Naive thymus-derived CD4-positive, alpha-beta T cell (primary cell): Measurements from ENCODE around the gene HMCN1. TPM values are rescaled to one million over a fixed set of nuclear protein-coding genes. Genes with fewer than 3 reads are reported as not detected.
"Not testable (repeated sequence)": the region's sequence is repeated elsewhere in the genome, so short reads cannot be mapped to it uniquely, and the experiment has no call there.

ENCODE experiments used
- ATAC-seq: fragments of 150-1000 bp; cut with Tn5 transposase; 2 replicates; pipeline ENCODE4 v1.10.0; 2021; ENCODE audit warnings: mild to moderate bottlenecking, moderate library complexity
- CTCF ChIA-PET: fragments of 350-600 bp; sonication (Branson Sonifier 250); formaldehyde crosslinking; loops from one replicate; lab custom pipeline; 2021; ENCODE audit warnings: antibody characterized with exemption; lab: Charles Lee
- POLR2A ChIA-PET: fragments of 350-600 bp; sonication (Branson Sonifier 250); formaldehyde crosslinking; loops from one replicate; lab custom pipeline; 2021; ENCODE audit warnings: antibody characterized with exemption, inconsistent platforms; lab: Charles Lee
- DNase-seq, 9 donors: peaks; one replicate each; pipeline versions ENCODE4 v3.0.0 to v3.0.0-alpha.2; 2020 to 2022; ENCODE audit warnings: mixed read lengths in 1 of 9
- H3K27ac ChIP-seq: one replicate; pipeline ENCODE4 v1.7.0; 2013; ENCODE audit warnings: mild to moderate bottlenecking, low read depth, low read length, moderate library complexity
- H3K27me3 ChIP-seq, 2 donors: one replicate each; pipeline ENCODE4 v1.7.0; 2013; ENCODE audit warnings: low read length in 2 of 2, mild to moderate bottlenecking in 2 of 2, moderate library complexity in 2 of 2; ENCODE audit not compliant: control insufficient read depth in 2 of 2, insufficient read depth in 2 of 2
- H3K36me3 ChIP-seq, 3 experiments: 1 replicate in 2 of 3; 2 replicates in 1 of 3; pipeline ENCODE4 v1.7.0; 2013; ENCODE audit warnings: low read length in 3 of 3, mild to moderate bottlenecking in 3 of 3, moderate library complexity in 1 of 3; ENCODE audit not compliant: insufficient read depth in 3 of 3, control insufficient read depth in 2 of 3
- H3K4me1 ChIP-seq, 2 donors: one replicate each; pipeline ENCODE4 v1.7.0; 2013; ENCODE audit warnings: low read length in 2 of 2, mild to moderate bottlenecking in 2 of 2, moderate library complexity in 1 of 2; ENCODE audit not compliant: control insufficient read depth in 2 of 2, insufficient read depth in 2 of 2
- H3K4me3 ChIP-seq: 2 replicates; pipeline ENCODE4 v1.7.0; 2013; ENCODE audit warnings: mild to moderate bottlenecking, low read length
- H3K9me3 ChIP-seq, 3 experiments: 1 replicate in 2 of 3; 2 replicates in 1 of 3; pipeline ENCODE4 v1.7.0; 2013; ENCODE audit warnings: low read length in 3 of 3; ENCODE audit not compliant: control insufficient read depth in 2 of 3
- H3K27ac Mint-ChIP-seq, 9 donors: one replicate each; pipeline ENCODE4 v1.8.0; 2020 to 2022; ENCODE audit warnings: mixed read lengths in 9 of 9, mild to moderate bottlenecking in 8 of 9, moderate library complexity in 5 of 9, inconsistent platforms in 2 of 9
- H3K27me3 Mint-ChIP-seq, 5 donors: one replicate each; pipeline ENCODE4 v1.8.0; 2021 to 2022; ENCODE audit warnings: mixed read lengths in 5 of 5, mild to moderate bottlenecking in 1 of 5
- H3K36me3 Mint-ChIP-seq, 5 donors: one replicate each; pipeline ENCODE4 v1.8.0; 2020 to 2022; ENCODE audit warnings: mixed read lengths in 5 of 5, mild to moderate bottlenecking in 3 of 5, inconsistent platforms in 1 of 5
- H3K4me1 Mint-ChIP-seq, 7 donors: one replicate each; pipeline ENCODE4 v1.8.0; 2020 to 2022; ENCODE audit warnings: mixed read lengths in 7 of 7, mild to moderate bottlenecking in 3 of 7, inconsistent platforms in 1 of 7
- H3K4me3 Mint-ChIP-seq, 10 donors: one replicate each; pipeline ENCODE4 v1.8.0; 2020 to 2022; ENCODE audit warnings: mild to moderate bottlenecking in 10 of 10, mixed read lengths in 10 of 10, moderate library complexity in 6 of 10, inconsistent platforms in 2 of 10
- H3K9me3 Mint-ChIP-seq, 11 donors: one replicate each; pipeline ENCODE4 v1.8.0; 2020 to 2022; ENCODE audit warnings: mixed read lengths in 11 of 11, mild to moderate bottlenecking in 4 of 11, inconsistent platforms in 1 of 11, moderate library complexity in 1 of 11
- intact Hi-C, 2 donors: fragments of 100-400 bp; cut with micrococcal nuclease; formaldehyde crosslinking; loops; one replicate each; pipeline ENCODE4 v1.15.1; 2023
- polyA plus RNA-seq, 2 donors: library from polyadenylated mRNA; unstranded; fragments of 300-500 nt; fragmentation: Illumina TruSeq; gene quantifications; one replicate each; pipeline ENCODE4 v1.2.3, GENCODE V29; 2021
- total RNA-seq, 6 experiments: library from RNA in 5 of 6; stranded (reverse) in 5 of 6; gene quantifications; 1 replicate in 5 of 6; 2 replicates in 1 of 6; pipeline ENCODE4 v1.2.3 and lab custom pipeline; 2021 to 2026

Gene HMCN1
- total and polyA plus RNA-seq, 7 experiments from 2014 or later: under 0.01 to 0.19 (median 0.16) TPM; not detected in 3

GRCh38 chr1:186210258-186210657 lies 476.1 kb downstream of the HMCN1 start:
- no peak for DNase-seq
- no peaks in the 10 kb centered on the region for H3K9me3 ChIP-seq
- POLR2A ChIA-PET: no interaction called here
- H3K4me3 ChIP-seq: no peak overlapping the region
- ATAC-seq: no peak
- H3K4me1 ChIP-seq: peaks cover 0 to 8% of the 10 kb centered on the region in 2 donors
- peaks cover 0 to 7% of the 10 kb centered on the region in 2 donors for H3K27me3 ChIP-seq
- CTCF ChIA-PET: no interaction called here
- no peak overlapping the region for H3K27ac ChIP-seq
- no peak overlapping the region for H3K4me3 Mint-ChIP-seq
- H3K36me3 ChIP-seq: no peaks in the 10 kb centered on the region
- H3K27ac Mint-ChIP-seq: no peak overlapping the region
- H3K9me3 Mint-ChIP-seq: peaks cover 0 to 6% (median 0%) of the 10 kb centered on the region in 11 donors
- peaks cover 0 to 6% (median 0%) of the 10 kb centered on the region in 5 donors for H3K36me3 Mint-ChIP-seq
- peaks cover 42 to 70% (median 61%) of the 10 kb centered on the region in 5 donors for H3K27me3 Mint-ChIP-seq
- peaks cover 5 to 20% (median 15%) of the 10 kb centered on the region in 7 donors for H3K4me1 Mint-ChIP-seq
- intact Hi-C loops: loop anchor here in 1 of 2 donors (5.0 kb wide), 1 partner anchor 1038 kb away; no protein-coding TSS in a partner anchor

- ATAC-seq, POLR2A ChIA-PET, H3K27ac ChIP-seq, CTCF ChIA-PET, H3K4me3 Mint-ChIP-seq, H3K36me3 ChIP-seq, H3K4me1 ChIP-seq, H3K4me1 Mint-ChIP-seq, H3K36me3 Mint-ChIP-seq, H3K4me3 ChIP-seq, DNase-seq, H3K27me3 ChIP-seq, H3K9me3 ChIP-seq, H3K9me3 Mint-ChIP-seq, H3K27ac Mint-ChIP-seq: not testable (repeated sequence)
- H3K27me3 Mint-ChIP-seq: peaks cover 30 to 62% (median 57%) of the 10 kb centered on the region in 5 donors
- intact Hi-C loops: loop anchor here in 1 of 2 donors (5.0 kb wide), 1 partner anchor 1039 kb away; no protein-coding TSS in a partner anchor
Observed at GRCh38 chr1:186211583-186211982, 477.4 kb downstream of the HMCN1 start.

- no peak overlapping the region for H3K27ac ChIP-seq
- no peaks in the 10 kb centered on the region for H3K4me1 ChIP-seq
- peak; percentile 57 for ATAC-seq
- no peaks in the 10 kb centered on the region for H3K36me3 ChIP-seq
- Mint-ChIP-seq H3K9me3 (no peaks in the 10 kb centered on the region), H3K4me3 (no peak overlapping the region), H3K27ac (no peak overlapping the region), H3K36me3 (peaks cover 0 to 6% (median 0%) of the 10 kb centered on the region in 5 donors), H3K27me3 (peaks cover 24 to 53% (median 47%) of the 10 kb centered on the region in 5 donors), H3K4me1 (peaks cover 0 to 2% (median 0%) of the 10 kb centered on the region in 7 donors)
- DNase-seq: peak in 6 of 9 donors; percentile 12 to 35 (median 28)
- ChIA-PET CTCF (no interaction called here), POLR2A (no interaction called here)
- H3K9me3 ChIP-seq: no peaks in the 10 kb centered on the region
- H3K27me3 ChIP-seq: no peaks in the 10 kb centered on the region
- no peak overlapping the region for H3K4me3 ChIP-seq
- intact Hi-C loops: loop anchor here (1.0 to 5.0 kb wide), 5 partner anchors 57 to 1407 kb away; no protein-coding TSS in a partner anchor
Observed at GRCh38 chr1:186212568-186213224, 478.5 kb downstream of the HMCN1 start.

GRCh38 chr1:186213225-186213607 lies 479.0 kb downstream of the HMCN1 start:
- Histone ChIP-seq H3K4me3 (no peak overlapping the region), H3K27ac (no peak overlapping the region), H3K36me3 (no peaks in the 10 kb centered on the region), H3K9me3 (no peaks in the 10 kb centered on the region), H3K27me3 (no peaks in the 10 kb centered on the region), H3K4me1 (no peaks in the 10 kb centered on the region)
- Mint-ChIP-seq H3K4me3 (no peak overlapping the region), H3K4me1 (peaks cover 0 to 2% (median 0%) of the 10 kb centered on the region in 7 donors), H3K36me3 (peaks cover 0 to 6% (median 0%) of the 10 kb centered on the region in 5 donors), H3K9me3 (peaks cover 0 to 3% (median 0%) of the 10 kb centered on the region in 11 donors), H3K27ac (no peak overlapping the region), H3K27me3 (peaks cover 22 to 49% (median 43%) of the 10 kb centered on the region in 5 donors)
- ATAC-seq (no peak), DNase-seq (no peak)
- POLR2A ChIA-PET: no interaction called here
- CTCF ChIA-PET: no interaction called here
- intact Hi-C loops: loop anchor here in 1 of 2 donors (5.0 kb wide), 1 partner anchor 1041 kb away; no protein-coding TSS in a partner anchor

- Histone ChIP-seq H3K27me3 (no peaks in the 10 kb centered on the region), H3K4me3 (no peak overlapping the region), H3K9me3 (no peaks in the 10 kb centered on the region), H3K36me3 (no peaks in the 10 kb centered on the region), H3K27ac (no peak overlapping the region), H3K4me1 (no peaks in the 10 kb centered on the region)
- CTCF ChIA-PET: no interaction called here
- DNase-seq (no peak), ATAC-seq (no peak)
- Mint-ChIP-seq H3K27me3 (peaks cover 18 to 33% (median 30%) of the 10 kb centered on the region in 5 donors), H3K4me1 (no peaks in the 10 kb centered on the region), H3K27ac (no peak overlapping the region), H3K4me3 (no peak overlapping the region), H3K9me3 (peaks cover 0 to 3% (median 0%) of the 10 kb centered on the region in 11 donors), H3K36me3 (peaks cover 0 to 1% (median 0%) of the 10 kb centered on the region in 5 donors)
- intact Hi-C loops: loop anchor here in 1 of 2 donors (5.0 kb wide), 1 partner anchor 1042 kb away; no protein-coding TSS in a partner anchor
- POLR2A ChIA-PET: no interaction called here
Observed at GRCh38 chr1:186214791-186215190, 480.6 kb downstream of the HMCN1 start.

GRCh38 chr1:186215636-186216035 lies 481.4 kb downstream of the HMCN1 start:
- Mint-ChIP-seq H3K27ac (no peak overlapping the region), H3K36me3 (peaks cover 0 to 1% (median 0%) of the 10 kb centered on the region in 5 donors), H3K27me3 (peaks cover 19 to 26% (median 23%) of the 10 kb centered on the region in 5 donors), H3K4me3 (no peak overlapping the region), H3K9me3 (peaks cover 0 to 3% (median 0%) of the 10 kb centered on the region in 11 donors), H3K4me1 (no peaks in the 10 kb centered on the region)
- ChIA-PET POLR2A (no interaction called here), CTCF (no interaction called here)
- Histone ChIP-seq H3K27ac (no peak overlapping the region), H3K9me3 (no peaks in the 10 kb centered on the region), H3K4me1 (no peaks in the 10 kb centered on the region), H3K27me3 (no peaks in the 10 kb centered on the region), H3K36me3 (no peaks in the 10 kb centered on the region), H3K4me3 (no peak overlapping the region)
- DNase-seq: no peak
- intact Hi-C loops: no loop called here
- ATAC-seq: no peak
